Dermis blood vessel endothelial cell (primary cell): ENCODE data around the gene CLNK. TPM values are rescaled to one million over a fixed set of nuclear protein-coding genes. Genes with fewer than 3 reads are reported as not detected.

ENCODE experiments used
- DNase-seq: peaks from one replicate; pipeline ENCODE4 v3.0.0; 2010
- total RNA-seq: library from RNA; depleted of rRNA; stranded (reverse); fragments of >200 nt; gene quantifications from 2 replicates; pipeline ENCODE4 v1.2.3, GENCODE V29; 2014

Gene CLNK
- total RNA-seq, 1 donor from 2014 or later, result not detected

DNA sequence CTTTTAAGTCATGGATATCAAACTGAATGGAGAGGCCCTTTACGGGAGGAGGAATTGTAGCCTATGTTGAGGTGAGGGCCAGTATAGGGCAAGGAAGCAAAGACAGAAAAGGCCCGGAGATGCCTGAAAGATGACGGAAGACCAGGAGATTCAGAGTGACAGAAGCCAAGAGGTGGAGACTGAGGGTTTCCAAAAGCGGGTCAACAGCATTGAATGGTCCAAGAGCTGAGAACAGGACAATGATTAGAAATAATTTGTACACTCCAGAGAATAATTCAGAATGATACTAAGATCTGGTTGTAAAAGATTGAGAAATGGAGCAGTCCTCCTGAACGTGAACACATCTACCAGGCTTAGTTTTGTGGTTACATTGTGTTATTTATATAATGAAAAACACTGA, 181.9 kb downstream of the CLNK start:
- DNase-seq, result no peak

DNA sequence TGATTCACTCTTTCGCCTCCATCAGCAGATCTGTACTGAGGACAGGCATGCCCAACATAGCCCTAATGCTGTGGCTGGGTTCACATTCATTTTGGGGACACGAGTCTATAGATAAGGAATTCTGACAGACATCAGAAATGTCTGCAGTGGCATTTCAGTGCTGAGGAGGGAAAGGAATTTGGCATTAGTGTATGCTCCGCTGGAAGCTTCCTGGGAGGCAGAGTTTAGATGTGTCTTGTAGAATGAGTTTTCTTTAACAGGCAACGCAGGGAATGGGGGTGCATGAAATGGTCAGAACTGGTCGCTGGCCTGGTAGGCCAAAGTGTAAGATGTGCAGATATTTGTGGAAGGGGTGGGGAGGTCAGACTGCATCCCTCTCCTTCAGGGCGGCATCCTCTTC, 183.8 kb downstream of the CLNK start:
- no peak for DNase-seq

DNA sequence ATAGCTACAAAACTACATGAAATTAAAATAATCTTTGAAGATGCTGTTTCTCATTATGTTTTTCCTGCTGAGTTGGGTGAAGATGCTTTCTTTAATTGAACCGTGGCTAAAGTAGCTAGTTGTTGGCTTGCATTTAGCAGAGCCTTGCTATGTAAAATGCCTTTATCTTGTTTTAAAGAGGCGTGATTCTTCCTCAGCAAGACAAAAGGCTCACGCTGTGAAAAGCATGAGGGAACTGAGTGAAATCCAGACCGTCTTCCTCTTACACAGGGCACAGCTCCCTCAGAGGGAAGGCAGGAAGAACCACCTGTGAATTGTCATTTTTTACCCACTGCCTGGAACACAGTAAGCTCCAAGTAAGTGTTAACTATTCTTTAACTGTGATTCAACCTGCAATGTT, 188.4 kb downstream of the CLNK start:
- no peak for DNase-seq

- DNase-seq, result no peak
Measured at GRCh38 chr4:10495651-10496050, 188.9 kb downstream of the CLNK start.

- DNase-seq, result no peak
Measured at GRCh38 chr4:10492464-10492863, 192.1 kb downstream of the CLNK start.

DNA sequence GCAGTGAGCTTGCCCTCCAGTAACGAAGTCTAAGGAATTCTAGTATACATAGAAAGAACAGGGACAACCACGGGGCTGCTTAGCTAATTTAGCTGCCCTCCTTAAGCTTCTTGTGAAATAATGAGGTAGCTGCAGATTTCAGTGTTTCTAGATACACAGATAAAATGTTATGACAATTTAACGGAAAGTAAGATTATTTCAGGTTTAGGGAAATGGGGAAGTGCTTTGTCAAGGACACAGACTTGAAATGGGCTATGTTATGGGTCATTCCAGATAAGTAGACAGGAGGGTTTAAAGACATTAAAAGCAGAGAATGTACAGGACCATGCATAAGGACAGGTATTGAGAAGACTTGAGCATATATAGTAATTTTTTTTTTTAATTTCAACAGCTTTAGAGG, 193.2 kb downstream of the CLNK start:
- no peak for DNase-seq

DNA sequence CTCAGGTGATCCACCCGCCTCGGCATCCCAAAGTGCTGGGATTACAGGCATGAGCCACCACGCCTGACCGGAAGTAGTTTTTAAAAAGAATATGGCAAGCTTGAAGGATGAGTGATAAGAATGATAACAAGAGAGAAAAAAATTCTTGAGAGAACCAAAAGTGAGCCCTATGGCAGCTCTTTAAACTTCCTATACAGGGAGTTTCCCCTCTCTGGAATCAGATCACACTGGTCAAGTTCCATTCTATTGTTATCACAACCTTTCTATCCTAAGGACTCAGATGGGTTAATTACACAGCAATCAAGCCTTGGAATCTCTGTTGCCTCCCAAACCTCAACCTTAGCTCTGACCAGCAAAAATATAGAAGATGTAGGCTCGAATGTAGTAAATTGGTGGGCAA, 193.6 kb downstream of the CLNK start:
- DNase-seq, result no peak

- no peak for DNase-seq
Measured at GRCh38 chr4:10482913-10483312, 201.7 kb downstream of the CLNK start.

DNA sequence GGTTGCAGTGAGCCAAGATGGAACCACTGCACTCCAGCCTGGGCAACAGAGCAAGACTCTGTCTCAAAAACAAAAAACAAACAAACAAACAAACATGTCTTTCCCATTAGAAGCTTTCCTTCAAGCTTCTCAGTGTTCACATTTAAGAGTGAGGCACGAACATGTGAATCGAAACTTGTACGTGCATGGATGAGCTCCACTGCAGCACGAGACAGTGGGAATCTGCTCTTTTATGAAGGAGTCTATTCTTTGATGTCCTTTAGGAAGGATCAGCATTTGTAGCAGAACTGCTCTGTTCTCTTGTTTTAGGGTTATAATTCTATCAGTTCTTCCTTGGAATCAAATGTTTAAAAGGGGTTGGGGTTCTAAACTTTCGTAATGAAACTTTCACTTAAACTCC, 204.0 kb downstream of the CLNK start:
- no peak for DNase-seq

- no peak for DNase-seq
Measured at GRCh38 chr4:10478621-10479020, 205.9 kb downstream of the CLNK start.

GRCh38 chr4:10470505-10470904, 214.1 kb downstream of the CLNK start:
- DNase-seq, result no peak

- DNase-seq, result no peak
Measured at GRCh38 chr4:10466161-10466560, 218.4 kb downstream of the CLNK start.

DNA sequence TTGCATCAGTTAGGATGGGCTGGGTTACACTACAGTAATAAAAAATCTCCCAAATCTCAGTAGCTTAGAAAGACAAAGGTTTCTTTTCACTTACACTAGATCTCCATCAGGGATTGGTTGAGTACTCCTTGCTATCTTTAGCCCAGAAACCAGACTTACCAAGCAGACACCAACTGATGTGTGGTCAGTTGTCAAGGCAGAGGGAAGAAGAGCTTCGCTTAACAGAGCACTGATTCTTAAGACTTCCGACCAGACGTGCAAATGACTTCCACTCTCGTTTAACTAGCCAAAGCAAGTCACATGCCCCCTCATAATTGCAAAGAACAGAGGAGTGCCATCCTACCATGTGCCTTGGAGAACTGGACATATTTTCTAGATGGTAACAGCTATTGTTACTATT, 221.7 kb downstream of the CLNK start:
- DNase-seq, result no peak

GRCh38 chr4:10461850-10462400, 222.6 kb downstream of the CLNK start:
- DNase-seq, result no peak

DNA sequence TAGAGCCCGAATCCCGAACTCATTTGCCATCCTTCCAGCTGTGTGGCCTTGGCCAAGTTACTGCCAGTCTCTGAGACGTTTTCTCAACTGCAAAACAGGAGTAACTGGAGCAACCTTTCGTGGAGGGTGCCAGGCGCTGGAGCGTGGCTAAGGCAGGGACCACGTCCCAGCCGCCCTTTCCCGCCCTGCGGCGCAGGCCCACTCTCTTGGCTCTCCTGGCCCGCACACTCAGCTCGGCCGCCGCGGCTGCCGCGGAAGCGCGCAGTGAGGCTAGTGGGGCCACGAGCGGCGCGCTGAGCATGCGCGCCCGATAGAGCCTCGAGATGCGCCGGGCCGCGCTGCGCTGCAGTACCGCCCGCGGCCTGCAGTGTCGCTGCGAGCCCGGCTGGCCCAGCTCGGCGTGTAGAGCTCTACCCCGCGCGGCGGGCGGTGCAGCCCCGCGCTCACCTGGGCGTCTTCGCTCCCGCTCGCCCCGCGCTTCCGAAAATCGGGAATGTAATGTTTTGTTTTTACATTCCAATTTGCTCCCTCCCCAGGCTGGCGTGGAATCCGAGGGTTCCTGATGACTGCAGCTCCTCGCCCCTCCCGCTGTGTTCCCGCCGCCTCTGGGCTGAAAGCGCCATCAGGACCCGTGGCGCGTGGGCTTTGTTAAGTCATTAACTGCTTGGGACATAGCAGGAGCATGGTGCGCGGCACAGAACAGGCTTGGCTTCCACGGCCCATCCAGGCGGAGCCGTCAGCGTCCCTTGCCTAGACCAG, 223.3 kb downstream of the CLNK start:
- peak; percentile 84 for DNase-seq

DNA sequence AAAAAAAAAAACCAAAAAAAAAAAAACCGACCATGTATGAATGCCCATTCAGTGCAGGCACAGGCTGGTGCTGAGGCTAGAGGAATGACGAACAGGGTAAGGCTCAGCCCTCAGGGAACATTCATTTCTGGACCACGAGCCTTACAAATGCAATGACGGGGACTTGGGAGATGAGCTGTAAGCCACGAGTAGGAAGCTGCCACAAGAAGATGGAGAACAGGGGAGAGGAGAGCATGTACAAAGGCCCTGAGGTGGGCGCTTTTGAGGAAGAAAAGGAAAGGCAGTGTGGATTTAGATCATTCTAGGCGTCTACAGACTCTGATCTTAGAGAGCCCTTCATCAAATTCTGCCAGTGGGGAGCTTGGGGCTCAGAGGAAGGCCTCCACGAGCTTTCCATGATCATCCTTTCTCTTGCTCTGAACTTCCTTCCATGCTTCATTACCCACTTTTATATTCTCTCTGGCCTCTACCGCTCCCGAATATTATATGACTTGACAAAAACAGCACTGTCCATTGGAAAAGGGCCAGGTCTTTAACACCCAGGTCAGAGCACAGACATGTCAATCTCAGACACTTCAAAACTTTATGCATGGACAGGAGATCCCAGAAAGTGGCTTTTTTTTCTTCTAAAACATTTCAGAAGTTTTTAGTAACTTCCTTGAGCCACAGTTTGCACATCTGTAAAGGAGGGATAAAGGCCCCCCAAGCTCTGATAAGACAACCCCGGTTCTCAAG, 224.1 kb downstream of the CLNK start:
- no peak for DNase-seq

GRCh38 chr4:10459305-10459704, 225.3 kb downstream of the CLNK start:
- DNase-seq, result no peak

DNA sequence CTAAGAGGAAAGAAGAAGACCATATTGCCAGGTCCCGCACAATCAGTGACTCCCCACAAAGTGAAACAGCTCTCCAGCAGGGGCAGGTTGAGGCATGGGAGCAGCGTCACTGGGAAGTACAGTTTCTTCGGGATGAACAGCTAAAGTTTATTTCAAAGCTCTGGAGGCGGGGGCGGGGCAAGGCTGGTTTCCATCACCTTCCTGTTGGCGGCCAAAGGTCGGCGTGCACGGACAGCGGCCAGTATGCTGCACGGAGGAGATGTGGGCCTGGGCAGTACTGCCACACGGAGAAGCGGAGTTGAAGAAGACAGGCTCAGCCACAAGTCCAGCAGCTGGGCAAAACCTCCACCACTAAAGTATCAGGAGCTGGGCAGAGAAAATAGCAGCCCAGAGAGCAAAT, 226.4 kb downstream of the CLNK start:
- DNase-seq, result peak; percentile 54

GRCh38 chr4:10457255-10457801, 227.2 kb downstream of the CLNK start, which contains the start of gene ZNF518B:
ZNF518B (minus strand) TSS chr4:10457426; CDS start chr4:10446328, 11,098 bp downstream.
- peak; percentile 80 for DNase-seq

DNA sequence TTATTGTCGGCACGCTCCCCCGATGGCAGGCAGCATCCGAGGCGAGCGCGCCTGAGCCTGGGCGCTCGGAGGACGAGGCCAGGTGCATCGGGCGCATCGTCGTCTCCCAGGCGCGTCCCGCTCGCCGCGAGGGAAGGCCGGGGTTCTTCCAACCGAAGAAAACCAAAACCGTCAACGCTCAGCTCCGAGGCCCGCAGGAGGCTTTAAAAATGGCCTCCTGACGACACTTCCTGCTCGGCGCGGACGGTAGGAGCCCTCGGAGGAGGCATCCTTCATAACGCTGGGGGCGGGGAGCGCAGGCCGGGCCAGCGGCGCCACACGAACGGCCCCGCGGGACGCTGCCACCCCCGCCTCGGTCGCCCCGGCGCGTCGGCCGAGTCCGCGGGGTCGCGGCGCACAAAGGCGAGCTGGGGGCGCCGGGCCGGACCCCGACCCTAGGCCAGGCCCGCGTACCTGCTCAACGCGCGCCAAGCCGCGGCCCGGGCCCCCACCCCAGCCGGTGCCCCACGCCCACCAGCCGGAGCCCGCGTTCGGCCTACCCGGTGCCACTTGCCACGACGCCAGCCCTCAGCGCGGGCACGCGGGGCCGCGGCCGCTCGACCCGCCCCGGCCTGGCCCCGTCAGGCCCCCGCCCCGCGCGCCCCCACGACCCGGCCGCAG, 227.8 kb downstream of the CLNK start:
- peak; percentile 73 for DNase-seq

DNA sequence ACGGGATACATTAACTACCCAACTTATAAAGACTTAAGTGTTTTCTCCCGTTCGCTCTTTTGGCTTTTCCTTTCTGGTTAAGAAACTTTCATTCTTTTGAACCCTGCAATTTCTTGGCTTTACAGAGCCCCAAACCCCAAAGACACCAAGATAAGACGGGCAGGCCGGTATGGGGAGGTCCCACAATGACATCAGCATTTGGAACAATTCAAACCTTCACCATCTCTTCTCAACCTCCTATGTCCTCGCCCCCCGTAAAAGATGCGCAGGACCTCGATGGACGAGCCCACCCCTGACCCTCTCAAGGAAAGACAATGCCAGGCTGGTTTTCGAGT, 228.3 kb downstream of the CLNK start:
- no peak for DNase-seq

- DNase-seq, result no peak
Measured at GRCh38 chr4:10455133-10455532, 229.4 kb downstream of the CLNK start.

- DNase-seq, result no peak
Measured at GRCh38 chr4:10454726-10455125, 229.8 kb downstream of the CLNK start.
